ENCODE measurements around the gene ACCS.

GRCh38 chr11:44049832-44050231, 16.2 kb upstream of the ACCS start:
- TF ChIP-seq POLR2A (IDR thresholded peaks at IDR 0.05) = no peak
- TF ChIP-seq CTCF (IDR thresholded peaks at IDR 0.05) = no peak

Data from testis (tissue), 2 donors.